ENCODE data around the gene D2HGDH.

DNA sequence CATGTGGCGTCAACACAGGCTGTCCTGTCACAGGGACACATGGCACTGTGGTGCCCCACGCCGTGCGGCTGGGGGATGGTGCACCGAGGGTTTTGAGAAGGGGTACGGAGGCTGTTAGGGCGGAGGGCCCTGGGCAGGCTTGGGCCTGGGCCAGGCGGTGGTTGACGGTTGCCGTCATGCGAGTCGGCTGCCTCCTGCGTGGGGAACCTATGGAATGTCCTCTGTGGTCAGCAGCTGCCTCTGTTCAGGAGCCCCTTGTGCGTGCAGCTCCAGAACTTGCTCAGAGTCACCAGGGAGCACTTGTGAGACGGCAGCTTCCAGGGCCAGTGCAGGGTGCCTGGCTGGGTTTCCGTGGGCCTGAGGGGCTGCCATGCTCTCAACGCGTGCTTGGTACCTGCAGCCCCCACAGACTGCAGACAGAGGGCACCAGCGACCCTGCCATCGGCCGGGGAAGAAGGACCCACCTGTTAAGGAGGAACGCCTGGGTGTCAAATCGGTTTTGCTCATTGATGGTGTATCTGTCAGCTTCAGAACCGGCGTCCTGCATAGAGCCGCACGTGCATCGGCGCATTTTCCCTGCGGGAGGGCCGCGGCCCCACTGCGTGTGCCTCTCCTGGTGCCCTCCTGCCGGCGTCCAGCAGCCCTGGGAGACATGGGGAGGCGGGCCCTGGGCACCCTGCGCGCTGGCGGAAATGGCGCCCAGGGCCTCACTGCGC is 10.0 kb upstream of the D2HGDH start:
- TF ChIP-seq, protein P1, sequence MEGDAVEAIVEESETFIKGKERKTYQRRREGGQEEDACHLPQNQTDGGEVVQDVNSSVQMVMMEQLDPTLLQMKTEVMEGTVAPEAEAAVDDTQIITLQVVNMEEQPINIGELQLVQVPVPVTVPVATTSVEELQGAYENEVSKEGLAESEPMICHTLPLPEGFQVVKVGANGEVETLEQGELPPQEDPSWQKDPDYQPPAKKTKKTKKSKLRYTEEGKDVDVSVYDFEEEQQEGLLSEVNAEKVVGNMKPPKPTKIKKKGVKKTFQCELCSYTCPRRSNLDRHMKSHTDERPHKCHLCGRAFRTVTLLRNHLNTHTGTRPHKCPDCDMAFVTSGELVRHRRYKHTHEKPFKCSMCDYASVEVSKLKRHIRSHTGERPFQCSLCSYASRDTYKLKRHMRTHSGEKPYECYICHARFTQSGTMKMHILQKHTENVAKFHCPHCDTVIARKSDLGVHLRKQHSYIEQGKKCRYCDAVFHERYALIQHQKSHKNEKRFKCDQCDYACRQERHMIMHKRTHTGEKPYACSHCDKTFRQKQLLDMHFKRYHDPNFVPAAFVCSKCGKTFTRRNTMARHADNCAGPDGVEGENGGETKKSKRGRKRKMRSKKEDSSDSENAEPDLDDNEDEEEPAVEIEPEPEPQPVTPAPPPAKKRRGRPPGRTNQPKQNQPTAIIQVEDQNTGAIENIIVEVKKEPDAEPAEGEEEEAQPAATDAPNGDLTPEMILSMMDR (conservative IDR thresholded peaks at IDR 0.05 in 1 of 2, IDR thresholded peaks at IDR 0.05 in 1 of 2; ENCODE audit: extremely low read depth in 1 of 2, insufficient read depth in 1 of 2, low read depth in 1 of 2, low read length in 2 of 2) = peak in 1 of 2 donors; percentile 35
- no peak for TF ChIP-seq EZH2 (IDR thresholded peaks at IDR 0.05; ENCODE audit: borderline replicate concordance, low read length)

Measured in mammary epithelial cell (primary cell).